HG02970 (cell line): ENCODE data around the gene CDR2.
A peak's percentile ranks its signal among the peaks of the same experiment; 100 is the strongest.
"Not testable (repeated sequence)": the region's sequence is repeated elsewhere in the genome, so short reads cannot be mapped to it uniquely, and the experiment has no call there.

Experiments used
- ATAC-seq: cut with Tn5 transposase; IDR thresholded peaks from one replicate; pipeline ENCODE4 v1.9.1; 2021; ENCODE audit warnings: mild to moderate bottlenecking, moderate library complexity, moderate number of reproducible peaks; ENCODE audit not compliant: unreplicated experiment, low FRiP score

CDR2 gene

DNA sequence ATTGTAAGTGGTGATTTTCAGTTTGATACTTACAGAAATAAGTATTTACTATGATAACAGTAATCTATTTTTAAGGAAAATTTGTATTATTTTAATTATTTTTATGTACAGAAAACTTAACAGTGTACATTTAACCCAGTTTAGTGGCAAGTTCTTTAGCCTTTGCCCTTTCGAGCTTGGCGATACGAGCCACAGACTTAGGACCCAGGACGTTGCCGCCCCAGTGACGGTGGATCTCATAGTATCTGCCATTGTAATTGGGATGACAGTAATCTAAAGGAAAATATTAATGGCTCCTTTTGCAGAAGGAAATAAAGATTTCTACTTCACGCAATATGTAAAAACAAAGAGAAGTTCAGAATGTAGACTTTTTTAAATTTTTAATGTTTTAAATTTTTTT is 5.2 kb upstream of the CDR2 start:
- ATAC-seq: no peak

DNA sequence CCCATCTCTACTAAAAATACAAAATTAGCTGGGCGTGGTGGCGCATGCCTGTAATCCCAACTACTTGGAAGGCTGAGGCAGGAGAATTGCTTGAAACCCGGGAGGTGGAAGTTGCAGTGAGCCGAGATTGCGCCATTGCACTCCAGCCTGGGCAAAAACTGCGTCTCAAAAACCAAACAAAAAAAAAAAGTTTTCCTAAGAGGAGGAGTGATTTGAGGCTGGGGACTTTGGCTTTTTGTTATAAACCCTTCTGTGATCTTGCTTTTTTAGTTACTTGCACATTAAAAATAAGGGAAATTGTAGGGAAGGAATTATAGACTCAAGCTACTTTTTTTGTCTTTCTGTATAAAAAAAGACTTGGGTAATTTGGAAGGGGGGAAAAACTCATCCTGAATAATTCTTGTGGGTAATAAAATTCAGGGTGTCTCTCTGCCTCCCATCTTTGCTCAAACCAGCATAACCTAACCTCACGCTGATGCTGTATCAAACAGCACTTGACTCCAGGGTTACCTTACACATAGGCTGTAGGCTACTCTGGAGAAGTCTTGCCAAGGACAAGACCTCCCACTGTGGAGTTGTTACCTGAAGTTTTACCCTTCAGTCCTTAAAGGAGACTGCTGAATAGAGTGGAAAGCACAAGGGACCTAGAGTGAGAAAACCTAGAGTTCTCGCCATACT is 1.7 kb upstream of the CDR2 start:
- ATAC-seq: no peak

DNA sequence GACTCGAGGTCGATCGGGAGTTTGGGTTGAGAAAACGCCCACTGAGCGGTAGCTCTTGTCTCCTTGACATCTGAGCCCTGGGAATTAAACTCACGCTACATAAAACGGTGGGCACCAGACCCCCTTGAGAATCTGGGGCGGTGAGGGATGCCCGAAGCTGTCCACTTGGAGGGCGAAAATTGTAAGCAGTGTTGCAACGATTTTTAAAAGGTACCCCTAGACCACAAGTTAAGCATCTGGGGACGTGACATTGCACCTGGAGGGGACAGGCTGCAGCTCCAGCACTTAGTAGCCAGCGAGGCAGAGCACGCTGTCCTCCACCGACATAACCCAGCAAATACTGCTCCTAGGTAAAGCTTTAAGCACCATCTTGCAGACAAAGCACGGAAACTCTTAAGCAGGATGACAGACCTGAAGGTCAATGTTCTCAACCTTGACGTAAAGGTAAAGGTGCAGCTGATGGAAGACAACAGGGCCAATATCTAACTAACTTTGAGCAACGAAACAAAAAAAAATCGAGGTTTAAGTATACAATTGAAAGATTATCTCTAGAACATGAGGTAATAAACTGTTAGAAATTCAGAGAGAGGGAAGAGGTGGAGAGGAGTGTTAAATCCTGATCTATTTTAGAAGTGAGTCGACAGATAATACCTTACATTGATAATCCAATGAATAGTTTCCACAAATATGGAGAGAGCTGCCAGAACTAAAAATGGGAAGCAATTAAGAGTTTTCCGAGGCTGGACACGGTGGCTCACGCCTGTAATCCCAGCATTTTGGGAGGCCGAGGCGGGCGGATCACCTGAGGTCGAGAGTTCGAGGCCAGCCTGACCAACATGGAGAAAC is 921 bp upstream of the CDR2 start:
- no peak for ATAC-seq

- ATAC-seq: peak; percentile 28
Observed at GRCh38 chr16:22373662-22374310, 633 bp downstream of the CDR2 start.

DNA sequence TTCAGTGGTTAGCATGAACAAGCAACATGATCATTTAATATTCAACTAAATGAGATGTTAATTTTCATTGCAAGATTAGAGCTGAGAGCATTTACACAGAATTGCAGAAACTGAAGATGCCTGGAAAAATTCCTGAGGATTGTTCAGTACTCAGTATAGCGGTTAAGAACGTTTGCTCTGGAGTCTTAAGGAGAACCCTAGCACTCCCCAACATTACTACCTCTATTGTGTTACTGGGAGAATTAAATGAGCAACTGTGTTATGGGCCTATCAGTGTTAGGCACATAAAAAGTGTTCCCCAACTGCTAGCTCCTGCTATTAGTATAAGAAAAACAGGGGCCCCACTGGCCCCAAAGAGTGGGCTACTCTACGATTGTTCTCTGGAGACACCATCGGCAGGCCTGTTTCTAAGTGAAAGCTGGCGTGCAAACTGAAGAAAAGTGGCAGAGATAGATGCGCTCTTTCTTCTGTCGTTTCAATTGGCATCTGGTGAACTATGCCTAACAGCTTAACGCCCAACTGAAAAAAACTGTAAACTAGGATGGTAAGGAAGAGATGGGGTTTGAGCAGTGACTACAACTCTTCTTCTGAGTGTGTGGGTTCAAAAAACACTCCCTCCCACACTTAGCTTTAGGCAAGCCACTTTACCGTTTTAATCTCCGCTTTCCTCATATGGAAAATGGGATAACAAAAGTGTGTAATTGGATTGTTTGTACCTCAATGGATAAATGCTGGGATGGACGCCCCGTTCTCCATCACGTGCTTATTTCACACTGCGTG is 1.3 kb downstream of the CDR2 start:
- no peak for ATAC-seq

DNA sequence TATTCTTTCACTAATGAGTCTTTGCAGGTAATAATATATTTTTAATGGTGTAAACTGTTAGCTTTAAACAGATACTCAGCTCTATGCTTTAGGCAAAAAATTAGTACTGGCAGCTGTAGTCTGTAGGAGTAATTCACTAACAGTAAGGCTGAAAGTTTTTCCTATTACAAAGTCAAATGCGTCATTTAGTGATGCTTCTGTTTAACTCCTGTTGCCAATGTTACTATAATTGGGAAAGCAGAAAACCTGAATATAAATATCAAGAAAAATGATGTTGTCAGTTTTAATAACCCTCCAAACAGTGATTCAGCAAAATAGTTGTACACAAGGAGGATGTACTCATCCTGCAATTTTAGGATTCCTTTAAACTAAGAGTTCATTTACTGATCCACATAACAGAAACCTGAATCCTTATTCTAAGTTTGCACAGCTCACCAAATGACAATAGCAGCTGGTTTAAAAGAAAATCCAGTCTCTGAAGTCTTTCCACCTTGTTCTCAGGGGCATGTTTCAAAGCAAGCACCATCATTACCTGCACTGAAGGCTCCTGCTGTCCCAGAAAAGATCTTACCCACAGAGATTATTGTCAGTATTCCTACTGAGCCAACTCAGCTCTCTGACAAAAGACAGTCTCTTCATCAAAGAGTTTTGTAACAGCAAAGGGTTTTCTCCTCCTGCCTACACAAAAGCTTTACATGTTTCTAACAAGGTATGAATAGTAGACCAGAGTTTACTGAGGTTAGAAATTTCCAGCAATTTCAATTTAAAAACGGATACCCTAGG is 4.2 kb downstream of the CDR2 start:
- ATAC-seq: no peak

GRCh38 chr16:22369221-22369811 is 5.1 kb downstream of the CDR2 start:
- no peak for ATAC-seq

GRCh38 chr16:22368200-22368826 is 6.1 kb downstream of the CDR2 start:
- not testable (repeated sequence) for ATAC-seq

DNA sequence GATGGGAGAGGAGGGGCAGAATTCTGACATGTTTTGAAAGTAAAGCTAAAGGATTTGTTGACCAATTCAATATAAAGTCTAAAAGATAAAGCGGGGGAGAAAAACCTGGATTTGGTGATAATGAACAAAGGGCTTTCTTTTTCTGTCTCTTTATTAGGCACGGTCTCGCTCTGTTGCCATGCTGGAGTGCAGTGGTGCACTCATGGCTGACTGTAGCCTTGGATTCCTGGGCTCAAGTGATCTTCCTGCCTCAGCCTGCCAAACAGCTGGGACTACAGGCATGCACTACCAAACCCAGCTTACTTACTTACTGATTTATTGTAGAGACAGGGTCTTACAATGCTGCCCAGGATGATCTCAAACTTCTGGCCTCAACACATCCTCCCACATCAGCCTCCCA is 7.5 kb downstream of the CDR2 start:
- no peak for ATAC-seq

DNA sequence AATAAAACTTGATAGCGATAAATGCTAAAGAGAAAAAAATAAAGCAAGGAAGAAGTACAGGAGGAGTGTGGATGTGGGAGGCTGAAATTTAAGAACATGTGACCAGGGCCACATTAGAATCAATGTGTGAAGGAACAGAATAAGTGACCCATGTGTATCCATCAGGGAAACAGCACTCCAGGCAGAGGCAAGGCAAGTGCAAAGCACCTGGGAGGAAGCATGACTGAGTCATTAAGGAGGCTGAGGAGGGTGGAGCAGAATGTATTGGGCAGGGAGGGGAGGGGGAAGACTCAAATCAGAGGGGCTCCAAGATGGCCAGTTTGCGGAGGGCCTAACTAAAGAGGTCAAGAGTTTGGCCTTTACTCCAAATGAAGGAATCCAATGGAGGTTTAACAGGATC is 8.0 kb downstream of the CDR2 start:
- ATAC-seq: no peak

- no peak for ATAC-seq
Observed at GRCh38 chr16:22364241-22364640, 10.2 kb downstream of the CDR2 start.

- ATAC-seq: no peak
Observed at GRCh38 chr16:22360963-22361659, 13.3 kb downstream of the CDR2 start.

- no peak for ATAC-seq
Observed at GRCh38 chr16:22359679-22360078, 14.7 kb downstream of the CDR2 start.

DNA sequence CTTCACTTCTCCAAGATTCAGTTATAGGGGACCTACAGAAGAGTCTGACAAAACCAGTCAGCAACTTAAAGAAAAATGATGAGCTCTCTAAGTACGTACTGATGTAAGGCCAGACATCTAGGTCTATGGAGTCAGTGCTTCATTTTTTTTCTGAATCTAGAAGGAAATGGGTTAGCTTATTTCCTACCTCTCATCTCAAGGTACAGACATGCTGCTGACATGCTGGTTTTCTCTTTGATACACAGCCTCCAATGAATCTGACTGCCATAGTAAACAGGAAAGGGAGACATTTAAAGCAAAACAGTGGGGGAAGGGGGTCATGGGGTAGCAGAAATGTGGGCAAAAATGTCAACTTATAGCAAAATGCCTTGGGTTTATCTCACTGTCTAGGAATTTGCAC is 16.4 kb downstream of the CDR2 start:
- no peak for ATAC-seq

GRCh38 chr16:22357635-22357971 is 16.8 kb downstream of the CDR2 start:
- ATAC-seq: no peak

GRCh38 chr16:22356930-22357634 is 17.3 kb downstream of the CDR2 start:
- ATAC-seq: no peak

DNA sequence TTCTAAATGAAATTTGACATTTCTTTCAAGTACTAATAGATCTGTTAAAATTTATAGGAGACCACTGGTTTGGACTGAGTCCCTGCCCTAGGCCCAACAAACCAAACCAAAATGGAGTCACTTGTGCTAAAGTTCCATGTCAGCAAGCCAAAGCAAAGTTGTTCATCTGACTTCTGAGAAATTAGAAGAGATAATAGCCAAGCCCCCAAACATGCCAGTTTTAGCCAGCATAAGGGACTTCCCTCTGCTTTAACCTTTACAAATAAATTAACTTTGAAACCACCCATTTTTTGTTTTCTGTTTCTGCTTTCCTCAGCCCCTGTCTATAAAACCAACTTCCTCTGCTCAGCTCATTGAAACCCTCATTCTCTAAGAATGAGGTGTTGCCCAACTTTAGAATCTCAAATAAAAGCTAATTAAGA is 18.9 kb downstream of the CDR2 start:
- no peak for ATAC-seq

- ATAC-seq: no peak
Observed at GRCh38 chr16:22353933-22354541, 20.4 kb downstream of the CDR2 start.
